Suprapubic skin (tissue), 3 donors: ENCODE results near the gene GLIS2.

Source experiments
- EP300 ChIP-seq: sonication (generic); formaldehyde crosslinking; IDR thresholded peaks from one replicate; pipeline ENCODE4 v1.6.1; 2017; ENCODE audit warnings: antibody characterized with exemption
- POLR2A ChIP-seq, 2 donors: fragments of 450-650 bp; IDR thresholded peaks; one replicate each; pipeline ENCODE4 v1.6.1; 2017; ENCODE audit warnings: antibody characterized with exemption in 2 of 2, mild to moderate bottlenecking in 2 of 2, moderate library complexity in 2 of 2
- TF ChIP-seq, protein P1 (sequence below), 2 donors: fragments of 200-600 bp in 1 of 2; fragments of 450-650 bp in 1 of 2; sonication (generic) in 1 of 2; IDR thresholded peaks; one replicate each; pipeline ENCODE4 v1.5.1; 2016 to 2019; ENCODE audit warnings: antibody characterized with exemption in 2 of 2, mild to moderate bottlenecking in 1 of 2, moderate library complexity in 1 of 2

GRCh38 chr16:4342866-4343744, 27.2 kb downstream of the GLIS2 start:
- TF ChIP-seq EP300 (no peak), POLR2A (IDR thresholded peaks at IDR 0.05) (no peak)
- TF ChIP-seq, protein P1, sequence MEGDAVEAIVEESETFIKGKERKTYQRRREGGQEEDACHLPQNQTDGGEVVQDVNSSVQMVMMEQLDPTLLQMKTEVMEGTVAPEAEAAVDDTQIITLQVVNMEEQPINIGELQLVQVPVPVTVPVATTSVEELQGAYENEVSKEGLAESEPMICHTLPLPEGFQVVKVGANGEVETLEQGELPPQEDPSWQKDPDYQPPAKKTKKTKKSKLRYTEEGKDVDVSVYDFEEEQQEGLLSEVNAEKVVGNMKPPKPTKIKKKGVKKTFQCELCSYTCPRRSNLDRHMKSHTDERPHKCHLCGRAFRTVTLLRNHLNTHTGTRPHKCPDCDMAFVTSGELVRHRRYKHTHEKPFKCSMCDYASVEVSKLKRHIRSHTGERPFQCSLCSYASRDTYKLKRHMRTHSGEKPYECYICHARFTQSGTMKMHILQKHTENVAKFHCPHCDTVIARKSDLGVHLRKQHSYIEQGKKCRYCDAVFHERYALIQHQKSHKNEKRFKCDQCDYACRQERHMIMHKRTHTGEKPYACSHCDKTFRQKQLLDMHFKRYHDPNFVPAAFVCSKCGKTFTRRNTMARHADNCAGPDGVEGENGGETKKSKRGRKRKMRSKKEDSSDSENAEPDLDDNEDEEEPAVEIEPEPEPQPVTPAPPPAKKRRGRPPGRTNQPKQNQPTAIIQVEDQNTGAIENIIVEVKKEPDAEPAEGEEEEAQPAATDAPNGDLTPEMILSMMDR (IDR thresholded peaks at IDR 0.05): no peak
